Nephron progenitor cell (in vitro differentiated cells): ENCODE results near the gene TELO2.
A peak's percentile ranks its signal among the peaks of the same experiment; 100 is the strongest.

Source experiments
- DNase-seq: peaks from one replicate; pipeline ENCODE4 v3.0.0; 2021
- H3K27ac Mint-ChIP-seq: 2 replicates; pipeline ENCODE4 v1.8.0; 2021; ENCODE audit warnings: mild to moderate bottlenecking, moderate library complexity, mixed read lengths
- H3K27me3 Mint-ChIP-seq: 2 replicates; pipeline ENCODE4 v1.8.0; 2021; ENCODE audit warnings: mild to moderate bottlenecking, low read depth, mixed read lengths; ENCODE audit not compliant: poor library complexity
- H3K36me3 Mint-ChIP-seq: 2 replicates; pipeline ENCODE4 v1.8.0; 2021; ENCODE audit warnings: low read depth, mixed read lengths
- H3K4me1 Mint-ChIP-seq: 2 replicates; pipeline ENCODE4 v1.8.0; 2021; ENCODE audit warnings: mixed read lengths
- H3K4me3 Mint-ChIP-seq: 2 replicates; pipeline ENCODE4 v1.8.0; 2021; ENCODE audit warnings: mild to moderate bottlenecking, moderate library complexity, mixed read lengths
- H3K9me3 Mint-ChIP-seq: 2 replicates; pipeline ENCODE4 v1.8.0; 2021; ENCODE audit warnings: mild to moderate bottlenecking, moderate library complexity, mixed read lengths
- TF ChIP-seq, protein P1 (sequence below): fragments of 200-600 bp; sonication (generic); IDR thresholded peaks from 2 replicates; pipeline ENCODE4 v1.5.0; 2021; ENCODE audit warnings: antibody characterized with exemption

Gene TELO2

DNA sequence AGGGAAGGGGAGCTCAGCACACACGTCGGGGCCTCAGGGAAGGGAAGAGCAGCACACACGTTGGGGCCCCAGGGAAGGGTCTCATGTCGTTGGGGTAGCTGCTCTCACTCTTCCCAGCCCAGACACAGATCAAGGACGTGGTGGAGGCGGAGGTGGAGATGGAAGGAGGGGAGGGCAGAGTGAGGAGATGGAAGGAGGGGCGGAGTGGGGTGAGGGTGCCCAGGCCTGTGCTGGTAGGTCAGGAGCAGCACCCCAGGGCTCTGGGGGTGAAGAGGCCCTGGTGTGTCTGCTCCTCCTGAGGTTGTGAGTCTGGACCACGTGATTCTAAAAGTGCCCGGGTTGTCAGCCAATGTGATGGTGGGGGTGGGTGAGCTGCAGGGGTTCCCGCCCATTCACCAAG is 33.2 kb upstream of the TELO2 start:
- no peak for DNase-seq
- H3K36me3 Mint-ChIP-seq = peaks cover 8% of the 10 kb centered on the region
- H3K27ac Mint-ChIP-seq = no peak overlapping the region
- no peaks in the 10 kb centered on the region for H3K9me3 Mint-ChIP-seq
- no peaks in the 10 kb centered on the region for H3K27me3 Mint-ChIP-seq
- H3K4me1 Mint-ChIP-seq = no peaks in the 10 kb centered on the region
- TF ChIP-seq, protein P1, sequence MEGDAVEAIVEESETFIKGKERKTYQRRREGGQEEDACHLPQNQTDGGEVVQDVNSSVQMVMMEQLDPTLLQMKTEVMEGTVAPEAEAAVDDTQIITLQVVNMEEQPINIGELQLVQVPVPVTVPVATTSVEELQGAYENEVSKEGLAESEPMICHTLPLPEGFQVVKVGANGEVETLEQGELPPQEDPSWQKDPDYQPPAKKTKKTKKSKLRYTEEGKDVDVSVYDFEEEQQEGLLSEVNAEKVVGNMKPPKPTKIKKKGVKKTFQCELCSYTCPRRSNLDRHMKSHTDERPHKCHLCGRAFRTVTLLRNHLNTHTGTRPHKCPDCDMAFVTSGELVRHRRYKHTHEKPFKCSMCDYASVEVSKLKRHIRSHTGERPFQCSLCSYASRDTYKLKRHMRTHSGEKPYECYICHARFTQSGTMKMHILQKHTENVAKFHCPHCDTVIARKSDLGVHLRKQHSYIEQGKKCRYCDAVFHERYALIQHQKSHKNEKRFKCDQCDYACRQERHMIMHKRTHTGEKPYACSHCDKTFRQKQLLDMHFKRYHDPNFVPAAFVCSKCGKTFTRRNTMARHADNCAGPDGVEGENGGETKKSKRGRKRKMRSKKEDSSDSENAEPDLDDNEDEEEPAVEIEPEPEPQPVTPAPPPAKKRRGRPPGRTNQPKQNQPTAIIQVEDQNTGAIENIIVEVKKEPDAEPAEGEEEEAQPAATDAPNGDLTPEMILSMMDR = no peak
- no peak overlapping the region for H3K4me3 Mint-ChIP-seq

DNA sequence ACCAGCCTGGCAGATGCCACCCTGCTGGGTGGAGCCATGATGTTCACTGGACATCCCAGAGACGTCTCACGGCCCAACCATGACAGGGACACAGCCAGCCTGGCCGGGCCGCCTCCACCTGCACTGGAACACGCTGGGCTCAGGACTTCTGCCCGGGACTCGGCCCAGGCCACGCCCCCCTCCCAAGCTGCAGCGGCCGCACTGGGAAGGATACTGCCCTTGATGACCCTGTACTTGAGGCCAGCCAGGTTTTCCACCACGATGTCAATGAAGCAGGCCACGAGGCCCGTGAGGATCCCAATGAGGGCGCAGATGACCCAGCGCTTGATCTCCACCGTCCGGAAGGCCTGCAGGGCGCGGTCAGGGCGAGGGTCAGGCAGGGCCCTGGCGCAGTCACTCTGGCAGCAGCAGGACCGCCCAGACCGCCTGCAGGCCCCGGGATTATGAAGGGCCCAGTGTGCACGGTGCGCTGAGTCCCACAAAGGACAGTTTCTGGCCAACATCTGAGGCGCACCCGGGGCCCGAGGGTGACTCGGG is 32.5 kb upstream of the TELO2 start:
- Mint-ChIP-seq H3K27ac (no peak overlapping the region), H3K36me3 (peaks cover 8% of the 10 kb centered on the region), H3K9me3 (no peaks in the 10 kb centered on the region), H3K27me3 (no peaks in the 10 kb centered on the region), H3K4me3 (no peak overlapping the region), H3K4me1 (no peaks in the 10 kb centered on the region)
- TF ChIP-seq, protein P1 = no peak
- DNase-seq = no peak

- Mint-ChIP-seq H3K4me3 (no peak overlapping the region), H3K27ac (no peak overlapping the region), H3K27me3 (no peaks in the 10 kb centered on the region), H3K4me1 (no peaks in the 10 kb centered on the region), H3K36me3 (peaks cover 8% of the 10 kb centered on the region), H3K9me3 (no peaks in the 10 kb centered on the region)
- no peak for DNase-seq
- TF ChIP-seq, protein P1 = no peak
Measured at GRCh38 chr16:1461146-1461545, 32.0 kb upstream of the TELO2 start.

- Mint-ChIP-seq H3K4me1 (no peaks in the 10 kb centered on the region), H3K4me3 (no peak overlapping the region), H3K27me3 (no peaks in the 10 kb centered on the region), H3K36me3 (peaks cover 8% of the 10 kb centered on the region), H3K9me3 (no peaks in the 10 kb centered on the region), H3K27ac (no peak overlapping the region)
- no peak for DNase-seq
- TF ChIP-seq, protein P1 = no peak
Measured at GRCh38 chr16:1464196-1464893, 28.8 kb upstream of the TELO2 start.

GRCh38 chr16:1464894-1465566 is 28.1 kb upstream of the TELO2 start:
- peaks cover 6% of the 10 kb centered on the region for H3K4me1 Mint-ChIP-seq
- no peak overlapping the region for H3K4me3 Mint-ChIP-seq
- DNase-seq = no peak
- TF ChIP-seq, protein P1 = no peak
- peak overlapping the region; percentile 94 for H3K27ac Mint-ChIP-seq
- peaks cover 8% of the 10 kb centered on the region for H3K36me3 Mint-ChIP-seq
- no peaks in the 10 kb centered on the region for H3K9me3 Mint-ChIP-seq
- H3K27me3 Mint-ChIP-seq = peaks cover under 1% of the 10 kb centered on the region
